CD1c-positive myeloid dendritic cell (primary cell): ENCODE results near the gene RBFOX2.
A peak's percentile ranks its signal among the peaks of the same experiment; 100 is the strongest.
"Not testable (repeated sequence)": the region's sequence is repeated elsewhere in the genome, so short reads cannot be mapped to it uniquely, and the experiment has no call there.

Experiments used
- DNase-seq: peaks from one replicate; pipeline ENCODE4 v3.0.0-alpha.2; 2016; ENCODE audit errors: extremely low spot score

RBFOX2 gene

GRCh38 chr22:35777335-35777975, 251.2 kb downstream of the RBFOX2 start:
- DNase-seq = no peak

DNA sequence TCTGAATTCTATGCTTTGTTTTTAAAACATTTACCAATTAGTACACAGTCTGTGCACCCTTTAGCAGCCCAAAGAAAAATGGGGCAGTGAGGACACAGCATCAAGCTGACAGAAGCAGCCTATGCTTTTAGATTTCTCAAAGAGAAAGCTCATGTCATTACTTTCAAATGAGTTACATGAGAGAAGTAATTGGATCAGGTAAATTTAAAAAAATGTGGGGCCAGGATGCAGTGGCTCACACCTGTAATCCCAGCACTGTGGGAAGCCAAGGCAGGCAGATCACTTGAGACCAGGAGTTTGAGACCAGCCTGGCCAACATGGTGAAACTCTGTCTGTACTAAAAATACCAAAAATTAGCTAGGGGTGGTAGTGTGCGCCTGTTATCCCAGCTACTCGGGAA, 253.3 kb downstream of the RBFOX2 start:
- DNase-seq = no peak

DNA sequence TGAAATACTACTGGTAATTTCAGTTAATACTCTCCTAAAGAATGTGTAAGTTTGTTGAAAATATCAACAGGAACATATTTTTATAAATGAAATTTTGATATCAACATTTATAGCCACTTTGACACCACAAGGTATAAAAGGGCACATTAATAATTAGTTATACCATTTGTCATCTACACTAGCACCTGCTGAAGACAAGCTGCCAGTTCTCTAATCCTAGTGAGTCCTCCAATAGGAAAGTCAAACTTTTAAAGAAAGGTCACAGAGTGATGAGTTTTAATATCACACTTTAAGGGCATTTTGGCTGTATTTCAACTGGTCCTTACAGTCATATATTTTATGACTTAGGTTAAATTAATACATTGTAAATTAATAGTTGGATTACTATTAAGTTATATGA, 258.6 kb downstream of the RBFOX2 start:
- no peak for DNase-seq

DNA sequence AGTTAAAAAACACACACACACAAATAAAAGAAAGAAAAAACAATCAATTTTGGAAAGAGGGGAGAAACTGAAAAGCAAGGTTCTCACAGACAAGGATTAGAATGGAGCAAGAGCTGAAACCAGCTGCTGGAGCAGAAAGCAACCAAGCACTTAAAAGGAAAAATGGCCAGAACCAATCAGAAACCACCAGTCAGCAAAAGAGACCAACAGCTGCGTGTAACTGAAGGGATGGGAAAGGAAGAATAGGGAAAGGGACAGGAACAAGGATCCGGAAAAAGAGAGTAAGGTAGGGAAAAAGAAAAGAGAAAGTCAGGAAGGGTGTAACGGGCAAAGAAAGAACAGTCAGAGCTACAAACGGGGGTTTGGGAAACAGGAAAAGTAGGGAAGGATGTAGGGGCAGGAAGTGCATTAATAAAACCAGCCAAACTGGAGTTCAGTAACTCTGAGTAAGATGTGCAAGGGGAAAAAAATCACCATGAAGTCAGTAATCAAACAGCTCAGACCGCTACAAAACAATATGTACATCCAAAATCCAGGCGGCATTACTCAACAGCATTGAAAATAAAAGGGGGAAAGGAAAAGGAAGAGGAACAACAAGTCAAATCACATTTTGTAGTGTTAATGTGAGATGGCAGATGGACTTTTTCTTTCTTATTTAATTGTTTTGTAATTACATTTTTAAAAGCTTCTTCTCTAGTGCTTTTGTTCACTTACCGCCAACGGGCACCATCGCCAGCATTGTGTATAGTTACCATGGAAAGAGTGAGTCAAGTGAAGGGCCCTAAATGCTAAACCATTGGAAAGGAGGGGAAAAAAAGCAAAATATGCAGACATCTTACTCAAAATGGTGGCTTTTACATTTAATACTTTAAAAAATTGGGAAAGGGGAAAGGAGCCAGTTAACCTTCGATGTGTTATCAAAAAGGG, 261.7 kb downstream of the RBFOX2 start:
- no peak for DNase-seq

GRCh38 chr22:35761037-35761436, 267.6 kb downstream of the RBFOX2 start:
- no peak for DNase-seq

DNA sequence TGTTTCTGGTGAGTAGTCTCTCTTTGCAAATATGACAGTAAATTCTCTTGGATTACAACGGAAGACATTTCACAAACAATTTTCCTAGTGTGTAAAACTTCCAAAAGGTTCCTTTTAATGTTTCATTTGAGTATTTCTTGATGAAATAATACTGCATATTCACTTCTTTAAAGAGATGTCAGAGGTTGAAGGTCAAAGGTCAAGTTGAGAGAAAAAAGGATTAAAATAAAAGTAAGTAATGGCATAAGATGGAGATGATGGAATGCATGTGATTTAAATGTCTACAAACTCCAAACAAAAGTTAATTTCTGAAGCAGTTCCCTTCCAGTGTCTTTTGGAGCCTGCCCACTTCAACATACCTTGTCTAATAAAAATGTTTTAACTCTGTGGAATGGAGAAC, 270.2 kb downstream of the RBFOX2 start:
- no peak for DNase-seq

- no peak for DNase-seq
Measured at GRCh38 chr22:35756722-35757121, 271.9 kb downstream of the RBFOX2 start.

DNA sequence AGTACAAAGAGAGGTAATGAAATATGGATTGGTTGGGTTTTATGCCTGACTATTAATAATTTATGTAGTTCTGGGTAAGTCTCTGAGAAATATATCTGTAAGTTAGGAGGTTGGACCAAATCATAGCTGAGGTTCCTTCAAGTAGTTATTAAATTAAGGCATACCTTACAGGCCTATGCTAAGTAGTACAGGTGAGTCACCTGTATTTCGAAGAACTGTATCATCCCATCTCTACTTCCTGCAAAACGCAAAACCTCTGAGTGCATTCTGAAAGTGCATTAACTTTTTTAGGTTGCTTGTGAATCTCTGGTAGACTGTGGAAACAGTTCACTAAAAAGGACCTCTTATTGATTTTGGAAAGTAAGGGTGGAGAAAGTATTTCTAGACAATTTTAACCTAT, 273.9 kb downstream of the RBFOX2 start:
- DNase-seq = no peak

GRCh38 chr22:35752863-35753189, 275.8 kb downstream of the RBFOX2 start:
- DNase-seq = no peak

DNA sequence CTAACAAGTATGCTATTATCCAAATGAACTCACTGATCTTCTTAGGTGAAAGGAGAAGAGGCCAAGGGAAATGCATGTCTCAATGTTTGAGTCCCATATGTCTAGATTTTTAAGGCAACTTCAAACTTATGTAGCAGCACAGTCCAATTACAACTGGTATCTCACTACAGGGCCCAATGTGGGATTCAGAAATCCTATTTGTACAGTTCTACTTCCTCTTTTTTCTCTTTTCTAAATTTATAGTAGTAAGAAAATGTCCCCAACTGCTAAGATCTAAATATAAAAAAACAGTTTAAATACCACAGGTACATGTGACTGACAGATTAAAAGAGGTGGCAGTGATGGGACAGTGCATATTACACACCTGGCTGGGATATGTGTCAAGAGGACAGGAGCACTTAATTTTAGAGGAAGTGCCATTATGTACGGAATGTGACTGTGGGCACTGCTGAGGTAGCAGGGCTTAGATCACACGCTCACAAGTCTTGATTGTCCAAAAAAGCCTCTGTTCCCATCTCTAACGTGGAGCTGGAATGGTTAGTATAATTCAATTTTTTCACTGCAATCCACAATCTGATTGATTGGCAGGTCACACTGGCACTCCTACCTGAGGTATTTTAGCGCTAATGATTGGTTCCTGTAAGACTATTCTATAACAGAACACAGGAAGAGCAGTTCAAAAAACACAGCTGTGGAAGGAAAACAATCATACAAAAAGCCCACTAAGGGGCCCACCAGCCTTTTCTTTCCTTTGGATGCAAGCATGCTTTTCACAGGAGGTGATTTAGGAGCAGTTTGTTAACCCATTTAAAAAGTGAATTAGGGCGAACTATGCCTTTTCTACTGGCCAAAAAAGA, 276.4 kb downstream of the RBFOX2 start:
- peak; percentile 21 for DNase-seq

- DNase-seq = no peak
Measured at GRCh38 chr22:35749808-35750207, 278.8 kb downstream of the RBFOX2 start.

GRCh38 chr22:35746946-35747703, 281.5 kb downstream of the RBFOX2 start:
- no peak for DNase-seq

DNA sequence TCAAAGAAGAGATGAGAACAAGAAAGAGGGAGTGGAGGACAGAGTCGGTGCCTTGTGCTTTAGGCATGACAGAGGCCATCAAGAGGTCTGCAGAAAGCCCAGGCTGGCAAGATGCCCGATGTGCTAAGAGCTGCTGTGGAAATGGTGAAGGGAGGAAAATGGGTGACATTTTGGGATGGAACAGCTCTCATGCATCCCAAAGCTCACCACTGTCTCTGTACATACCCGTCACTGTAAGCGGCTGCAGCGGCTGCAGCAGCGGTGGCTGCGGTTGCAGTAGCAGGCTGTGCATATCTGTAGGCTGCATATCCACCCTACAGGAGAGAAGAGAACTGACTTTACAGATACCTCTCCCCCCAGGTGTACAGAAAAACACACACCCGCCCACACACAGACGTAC, 282.4 kb downstream of the RBFOX2 start:
- no peak for DNase-seq

GRCh38 chr22:35743326-35743860, 285.2 kb downstream of the RBFOX2 start:
- no peak for DNase-seq

DNA sequence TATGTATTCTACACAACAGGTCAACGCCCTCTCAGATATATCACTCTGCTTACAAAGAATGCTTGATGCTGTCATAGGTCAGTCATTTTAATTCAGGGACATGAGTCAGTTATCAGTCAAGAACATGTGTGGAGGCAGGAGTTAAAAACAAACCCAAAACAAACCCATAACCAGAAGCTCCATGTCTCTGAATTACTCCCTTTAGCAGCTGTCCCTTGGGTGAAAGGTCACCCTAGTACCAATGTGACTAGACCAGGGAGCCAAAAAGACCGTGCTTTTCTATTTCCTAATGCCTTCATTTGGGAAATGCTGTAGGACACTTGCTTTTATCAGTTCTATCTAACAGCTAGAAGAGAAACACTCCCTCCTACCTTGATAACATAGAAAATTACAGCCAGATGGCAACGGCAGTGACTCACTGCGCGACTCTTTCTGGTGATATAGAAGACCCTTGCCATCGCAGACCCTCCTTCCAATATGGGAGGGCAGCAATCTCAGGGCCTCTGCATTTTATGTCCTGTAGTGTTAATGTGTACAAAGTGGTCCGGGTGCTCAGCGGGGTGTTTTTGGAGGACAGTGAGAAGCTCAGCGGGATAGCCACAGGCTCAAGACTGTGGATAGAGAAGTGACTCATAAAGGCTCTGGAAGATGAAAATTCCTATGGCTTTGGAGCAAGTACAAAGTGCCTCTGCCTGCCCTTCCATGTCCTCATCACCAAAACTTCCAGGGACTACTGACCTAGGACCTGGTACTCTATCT, 286.1 kb downstream of the RBFOX2 start:
- no peak for DNase-seq

DNA sequence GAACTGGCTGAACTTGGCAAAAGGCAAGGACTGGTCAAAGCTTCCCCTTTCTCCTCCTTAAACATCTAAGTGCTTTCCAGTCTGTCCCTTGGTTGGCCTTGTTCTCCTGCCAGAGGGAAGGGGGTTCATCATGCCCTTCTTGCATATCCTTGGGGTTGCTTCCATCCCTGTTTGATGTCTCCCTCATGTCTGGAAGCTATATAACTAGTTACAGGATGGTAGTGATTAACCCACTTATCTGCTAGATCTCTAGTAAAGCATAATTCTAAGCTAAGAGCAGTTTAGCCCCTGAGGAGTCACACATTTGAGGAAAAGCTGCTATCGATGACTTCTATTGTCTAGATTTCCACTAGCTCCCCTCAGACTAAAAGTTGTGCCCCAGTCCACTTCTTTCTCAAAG, 288.0 kb downstream of the RBFOX2 start:
- no peak for DNase-seq

- no peak for DNase-seq
Measured at GRCh38 chr22:35739931-35740380, 288.7 kb downstream of the RBFOX2 start.

DNA sequence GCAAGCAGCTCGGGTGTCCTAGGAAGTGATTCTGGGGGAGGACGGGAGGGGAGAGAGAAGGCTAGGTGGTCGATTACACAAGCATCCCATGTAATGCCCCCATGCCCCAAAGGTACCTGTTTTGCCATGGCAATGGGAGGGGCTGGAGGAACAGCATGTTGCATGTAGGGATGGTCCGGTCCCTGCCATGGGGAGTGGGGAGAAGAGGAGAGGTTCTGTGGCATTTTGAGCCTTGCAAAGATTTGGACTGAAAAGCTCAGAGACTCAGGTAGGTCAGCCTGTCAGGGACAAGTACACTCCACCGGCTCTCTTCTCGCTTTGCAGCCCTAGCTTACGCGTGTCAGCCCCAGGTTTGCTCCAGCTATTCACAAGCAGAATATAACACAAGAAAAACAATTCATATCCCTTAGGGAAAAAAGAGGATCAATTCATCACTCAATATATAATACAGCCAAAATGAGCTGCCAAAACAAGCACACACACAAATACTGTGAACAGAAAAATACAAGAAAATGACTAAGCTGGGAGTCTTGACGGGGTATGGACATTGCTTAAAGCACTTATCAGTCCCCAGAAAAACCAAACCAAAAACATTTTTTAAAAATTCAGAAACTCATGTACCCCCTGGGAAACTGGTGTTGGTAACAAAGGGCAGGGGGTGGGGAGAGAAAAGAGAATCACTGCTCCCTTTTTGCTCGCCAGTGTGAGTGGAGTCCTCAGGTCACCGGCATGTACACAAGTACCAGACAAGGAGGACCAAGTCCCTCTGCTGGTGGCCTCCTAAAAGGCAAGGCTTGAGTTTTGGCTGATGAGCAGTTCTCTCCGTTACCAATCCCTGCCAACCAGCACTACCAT, 289.3 kb downstream of the RBFOX2 start:
- no peak for DNase-seq

- not testable (repeated sequence) for DNase-seq
Measured at GRCh38 chr22:35737886-35738285, 290.7 kb downstream of the RBFOX2 start.

GRCh38 chr22:35736701-35737100, 291.9 kb downstream of the RBFOX2 start:
- DNase-seq = no peak
